ENCODE data around the gene ZMIZ1.

Gene ZMIZ1

GRCh38 chr10:79349072-79349491, 280.3 kb downstream of the ZMIZ1 start:
- FAIRE-seq: no peak

DNA sequence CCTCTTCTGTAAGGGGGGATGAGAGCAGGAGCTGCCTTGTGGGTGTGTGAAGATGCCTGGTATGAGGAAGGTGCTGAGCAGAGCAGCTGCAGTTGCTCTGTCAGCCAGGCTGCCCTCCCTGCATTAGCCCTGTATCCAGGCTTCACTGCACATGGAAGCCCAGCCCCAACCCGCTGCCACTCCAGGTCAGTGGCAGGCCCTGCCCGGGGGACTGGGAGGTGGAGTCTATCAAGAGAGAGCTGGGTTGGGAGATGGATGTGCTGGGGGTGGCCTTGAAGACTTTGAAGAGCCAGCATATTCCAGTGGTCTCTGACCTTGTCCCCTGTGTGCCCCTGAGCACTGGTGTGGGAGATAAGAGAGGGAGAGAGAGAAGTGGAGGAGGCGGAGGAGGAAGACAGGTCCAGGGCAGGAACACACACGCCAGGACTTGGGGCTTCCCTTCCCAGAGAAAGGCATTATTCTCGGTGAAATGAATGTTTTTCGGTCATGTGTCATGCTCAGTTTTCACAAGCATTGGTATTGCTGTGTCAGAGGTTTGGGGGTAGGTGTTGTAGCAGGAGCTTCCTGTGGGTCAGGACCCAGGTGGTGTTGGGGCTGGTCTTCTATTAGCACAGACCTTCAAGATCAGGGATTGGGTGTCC, 281.1 kb downstream of the ZMIZ1 start:
- FAIRE-seq: no peak

- FAIRE-seq: no peak
These were observed 281.8 kb downstream of the ZMIZ1 start for GRCh38 chr10:79350407-79351154.

- no peak for FAIRE-seq
These were observed 282.6 kb downstream of the ZMIZ1 start for GRCh38 chr10:79351332-79351731.

DNA sequence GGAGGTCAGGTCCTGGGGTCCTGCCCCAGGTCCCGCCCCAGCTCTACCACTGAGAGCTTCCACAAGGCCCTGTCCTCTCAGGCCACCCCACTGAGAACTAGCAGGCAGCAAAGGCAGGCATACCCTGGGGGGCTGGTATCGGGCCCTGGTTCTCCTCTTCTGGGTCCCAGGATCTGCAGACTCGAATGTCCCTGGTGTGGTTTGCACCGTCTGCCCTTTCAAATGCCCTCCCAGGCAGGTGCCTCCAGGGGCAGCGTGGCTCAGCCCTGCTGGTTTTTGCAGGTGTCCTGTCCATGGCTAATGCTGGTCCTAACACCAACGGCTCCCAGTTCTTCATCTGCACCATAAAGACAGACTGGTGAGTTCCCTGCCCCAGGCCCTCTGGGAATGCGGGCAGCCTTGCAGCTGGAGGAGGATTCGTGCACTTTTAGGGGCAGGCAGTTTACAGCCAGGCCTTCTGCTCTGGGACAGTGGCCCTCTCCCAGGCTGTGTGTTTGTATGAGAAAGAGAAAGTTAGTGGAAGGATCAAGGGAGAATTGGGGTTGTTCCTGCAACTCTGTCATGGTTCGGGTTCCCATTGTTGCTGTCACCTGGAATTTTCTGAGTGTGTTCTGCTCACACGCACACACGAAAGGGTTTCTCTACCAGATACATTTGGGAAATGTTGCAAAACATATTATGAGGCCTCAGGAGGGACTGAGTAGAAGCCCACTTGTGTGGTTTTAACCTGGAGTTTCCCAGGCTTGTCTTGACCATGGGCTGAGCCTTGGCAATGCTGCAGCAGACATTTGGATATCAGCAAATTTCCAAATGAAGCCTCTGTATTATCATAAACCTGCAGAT, 283.5 kb downstream of the ZMIZ1 start:
- FAIRE-seq: no peak

GRCh38 chr10:79353000-79353406, 284.2 kb downstream of the ZMIZ1 start:
- no peak for FAIRE-seq

GRCh38 chr10:79353726-79354125, 285.0 kb downstream of the ZMIZ1 start:
- FAIRE-seq: no peak

DNA sequence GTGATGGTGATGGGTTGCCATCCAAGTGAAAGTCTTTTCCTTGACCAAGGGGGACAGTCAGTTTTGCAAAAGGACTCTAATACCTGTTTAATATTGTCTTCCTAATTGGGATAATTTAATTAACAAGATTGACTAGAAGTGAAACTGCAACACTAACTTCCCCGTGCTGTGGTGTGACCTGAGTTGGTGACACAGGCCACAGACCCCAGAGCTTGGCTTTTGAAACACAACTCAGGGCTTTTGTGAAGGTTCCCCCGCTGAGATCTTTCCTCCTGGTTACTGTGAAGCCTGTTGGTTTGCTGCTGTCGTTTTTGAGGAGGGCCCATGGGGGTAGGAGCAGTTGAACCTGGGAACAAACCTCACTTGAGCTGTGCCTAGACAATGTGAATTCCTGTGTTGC, 285.4 kb downstream of the ZMIZ1 start:
- FAIRE-seq: no peak

- no peak for FAIRE-seq
These were observed 285.8 kb downstream of the ZMIZ1 start for GRCh38 chr10:79354615-79355014.

GRCh38 chr10:79355420-79356017, 286.8 kb downstream of the ZMIZ1 start:
- no peak for FAIRE-seq

DNA sequence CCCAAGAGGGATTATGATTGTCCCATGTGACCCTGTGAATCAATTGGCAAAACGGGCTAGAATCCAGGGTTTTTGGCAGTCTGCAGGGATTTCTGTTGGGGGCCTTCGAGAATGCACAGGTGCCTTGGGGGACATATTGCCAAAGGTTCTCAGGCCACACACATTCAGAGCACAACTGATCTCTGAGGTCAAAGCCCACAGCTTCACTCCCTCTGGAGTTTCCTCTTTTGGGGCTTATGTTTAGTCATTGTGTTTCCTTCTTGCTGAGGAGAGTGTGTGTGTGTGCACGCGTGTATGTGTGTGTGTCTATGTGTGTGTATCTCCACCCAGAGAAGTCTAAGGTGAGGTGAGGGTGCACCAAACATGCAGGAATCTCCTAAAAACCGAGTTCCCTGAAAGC, 287.3 kb downstream of the ZMIZ1 start:
- FAIRE-seq: no peak

GRCh38 chr10:79357180-79357579, 288.4 kb downstream of the ZMIZ1 start:
- FAIRE-seq: no peak

DNA sequence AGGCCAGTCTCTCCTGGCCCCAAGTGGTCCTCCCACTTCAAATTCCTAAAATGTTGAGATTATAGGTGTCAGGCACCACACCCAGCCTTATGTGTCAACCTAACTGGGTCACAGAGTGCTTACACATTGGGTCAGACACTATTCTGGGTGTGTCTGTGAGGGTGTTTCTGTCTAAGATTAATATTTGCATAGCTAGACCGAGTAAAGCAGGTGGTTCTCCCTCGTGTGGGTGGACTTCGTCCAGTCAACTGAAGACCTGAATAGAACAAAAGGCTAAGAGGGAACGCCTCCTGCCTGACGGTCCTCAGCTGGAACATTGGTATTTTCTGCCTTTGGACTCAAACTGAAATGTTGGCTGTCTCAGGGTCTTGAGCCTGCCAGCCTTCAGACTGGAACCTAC, 290.0 kb downstream of the ZMIZ1 start:
- FAIRE-seq: no peak

DNA sequence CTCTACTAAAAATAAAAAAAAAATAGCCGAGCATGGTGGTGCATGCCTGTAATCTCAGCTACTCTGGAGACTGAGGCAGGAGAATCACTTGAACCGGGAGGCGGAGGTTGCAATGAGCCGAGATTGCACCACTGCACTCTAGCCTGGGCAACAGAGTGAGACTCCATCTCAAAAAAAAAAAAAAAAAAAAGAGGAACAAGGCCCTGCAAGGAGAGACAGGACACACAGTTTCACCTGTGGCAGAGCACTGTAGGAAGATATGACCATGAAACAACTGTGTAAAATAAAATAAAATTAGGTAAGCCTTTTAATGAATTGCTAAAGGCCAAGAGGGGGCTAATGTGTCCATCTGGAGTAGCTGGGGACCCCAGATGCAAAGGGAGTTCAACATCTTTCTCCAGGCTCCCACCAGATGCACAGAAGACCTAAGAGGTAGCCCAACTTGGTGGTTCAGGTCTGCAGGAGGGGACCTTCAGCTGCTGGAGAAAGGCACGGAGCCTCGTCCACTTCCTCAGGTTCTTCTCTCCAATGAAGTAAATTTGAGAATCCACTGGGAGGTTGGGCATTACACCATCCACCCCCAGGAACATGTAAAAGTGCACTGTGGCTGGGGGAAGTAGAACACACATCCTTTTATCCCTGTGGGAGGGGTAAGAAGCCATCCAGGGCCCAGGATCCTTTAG, 291.2 kb downstream of the ZMIZ1 start:
- FAIRE-seq: no peak

- FAIRE-seq: no peak
These were observed 292.0 kb downstream of the ZMIZ1 start for GRCh38 chr10:79360499-79361342.

DNA sequence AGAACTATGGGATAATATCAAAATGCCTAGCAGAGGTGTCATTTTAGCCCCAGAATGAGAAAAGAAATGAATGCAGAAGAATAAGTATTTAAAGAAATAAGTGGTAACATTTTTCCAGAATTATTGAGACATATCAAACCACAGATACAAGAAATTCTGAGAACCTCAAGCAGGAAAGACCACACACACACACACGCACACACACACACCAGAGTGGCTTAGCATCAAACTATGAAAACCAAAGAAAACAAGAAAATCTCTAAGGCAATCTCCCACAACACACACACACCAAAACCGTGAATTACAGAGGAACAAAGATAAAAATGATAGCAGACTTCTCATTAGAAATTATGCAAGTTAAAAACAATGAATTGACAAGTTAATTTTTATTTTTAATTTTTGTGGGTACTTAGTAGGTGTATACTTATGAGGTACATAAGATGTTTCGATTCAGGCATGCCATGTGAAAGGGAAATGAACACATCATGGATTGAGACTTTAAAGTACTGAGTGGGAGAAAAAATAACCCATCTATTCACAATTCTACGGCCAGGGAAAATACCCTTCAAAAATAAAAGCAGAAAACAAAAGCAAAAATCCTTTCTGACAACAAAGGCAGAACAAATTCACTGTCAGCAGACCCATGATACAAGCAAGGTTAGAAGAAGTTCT, 293.1 kb downstream of the ZMIZ1 start:
- FAIRE-seq: no peak

All from endometrium (tissue), 2 donors.